Fibroblast of lung (primary cell): ENCODE data around the gene SUGT1. TPM values are rescaled to one million over a fixed set of nuclear protein-coding genes. Genes with fewer than 3 reads are reported as not detected.
"Not testable (repeated sequence)": the region's sequence is repeated elsewhere in the genome, so short reads cannot be mapped to it uniquely, and the experiment has no call there.

Source experiments
- DNase-seq, 2 donors: peaks; one replicate each; pipeline versions ENCODE4 v3.0.0 to v3.0.0-alpha.2; 2010; ENCODE audit warnings: low read depth in 2 of 2
- H2AFZ ChIP-seq: 2 replicates; pipeline ENCODE4 v1.5.1; 2012; ENCODE audit warnings: low read length, control low read depth, inconsistent platforms
- H3K27ac ChIP-seq: 2 replicates; pipeline ENCODE4 v1.5.1; 2011; ENCODE audit warnings: low read length, control low read depth; ENCODE audit not compliant: insufficient read depth
- H3K27me3 ChIP-seq: 2 replicates; pipeline ENCODE4 v1.5.1; 2011; ENCODE audit warnings: mild to moderate bottlenecking, low read length; ENCODE audit not compliant: control insufficient read depth, insufficient read depth
- H3K36me3 ChIP-seq: 2 replicates; pipeline ENCODE4 v1.5.1; 2011; ENCODE audit warnings: low read length; ENCODE audit not compliant: control insufficient read depth, insufficient read depth
- H3K4me1 ChIP-seq: 2 replicates; pipeline ENCODE4 v1.5.1; 2011; ENCODE audit warnings: low read length; ENCODE audit not compliant: control insufficient read depth, insufficient read depth; ENCODE audit errors: extremely low read depth
- H3K4me2 ChIP-seq: 2 replicates; pipeline ENCODE4 v1.5.1; 2011; ENCODE audit warnings: low read length, control low read depth; ENCODE audit not compliant: insufficient read depth; ENCODE audit errors: extremely low read depth
- H3K4me3 ChIP-seq, 4 experiments: fragments of 200-600 bp in 1 of 4; sonication (generic) in 1 of 4; replicated peaks in 1 of 4; 2 replicates each; pipeline ENCODE4 v1.5.1; 2011 to 2016; ENCODE audit warnings: low read length in 4 of 4, low read depth in 3 of 4, mild to moderate bottlenecking in 3 of 4, control low read depth in 2 of 4, inconsistent platforms in 1 of 4, mixed read lengths in 1 of 4; ENCODE audit not compliant: insufficient read depth in 1 of 4; ENCODE audit errors: control extremely low read depth in 1 of 4
- H3K79me2 ChIP-seq: 2 replicates; pipeline ENCODE4 v1.5.1; 2012; ENCODE audit warnings: mild to moderate bottlenecking, low read length, inconsistent platforms; ENCODE audit not compliant: control insufficient read depth, insufficient read depth
- H3K9ac ChIP-seq: 2 replicates; pipeline ENCODE4 v1.5.1; 2011; ENCODE audit warnings: mild to moderate bottlenecking, low read length, control low read depth; ENCODE audit not compliant: insufficient read depth
- H3K9me3 ChIP-seq: 2 replicates; pipeline ENCODE4 v1.5.1; 2012; ENCODE audit warnings: low read depth, low read length; ENCODE audit not compliant: control insufficient read depth, insufficient read depth
- H4K20me1 ChIP-seq: 2 replicates; pipeline ENCODE4 v1.5.1; 2011; ENCODE audit warnings: low read length; ENCODE audit not compliant: control insufficient read depth, insufficient read depth; ENCODE audit errors: extremely low read depth
- EZH2 ChIP-seq: IDR thresholded peaks from 2 replicates; pipeline ENCODE4 v1.5.1; 2012; ENCODE audit warnings: low read length, control low read depth, mild to moderate bottlenecking; ENCODE audit errors: missing control alignments
- polyA plus RNA-seq, 2 donors: library from polyadenylated mRNA; depleted of rRNA in 1 of 2; stranded (reverse) in 1 of 2; unstranded in 1 of 2; fragments of >200 nt; gene quantifications; 2 replicates each; pipeline ENCODE4 v1.2.1, GENCODE V29; 2011 to 2012; ENCODE audit warnings: missing spikeins in 1 of 2
- total RNA-seq: library from RNA; depleted of rRNA; stranded (reverse); fragments of >200 nt; gene quantifications from 2 replicates; pipeline ENCODE4 v1.2.1, GENCODE V29; 2014
- TF ChIP-seq, protein P1 (sequence below), 2 donors: IDR thresholded peaks in 1 of 2; conservative IDR thresholded peaks in 1 of 2; 1 replicate in 1 of 2; 2 replicates in 1 of 2; pipeline ENCODE4 v1.5.1; 2011 to 2012; ENCODE audit warnings: low read length in 2 of 2, control low read depth in 1 of 2, inconsistent platforms in 1 of 2, low read depth in 1 of 2, mild to moderate bottlenecking in 1 of 2

Gene SUGT1
- total and polyA plus RNA-seq, 2 donors (not counting 1 experiment from before 2014, with no cell fraction given), result 45.2 to 59.4 TPM

DNA sequence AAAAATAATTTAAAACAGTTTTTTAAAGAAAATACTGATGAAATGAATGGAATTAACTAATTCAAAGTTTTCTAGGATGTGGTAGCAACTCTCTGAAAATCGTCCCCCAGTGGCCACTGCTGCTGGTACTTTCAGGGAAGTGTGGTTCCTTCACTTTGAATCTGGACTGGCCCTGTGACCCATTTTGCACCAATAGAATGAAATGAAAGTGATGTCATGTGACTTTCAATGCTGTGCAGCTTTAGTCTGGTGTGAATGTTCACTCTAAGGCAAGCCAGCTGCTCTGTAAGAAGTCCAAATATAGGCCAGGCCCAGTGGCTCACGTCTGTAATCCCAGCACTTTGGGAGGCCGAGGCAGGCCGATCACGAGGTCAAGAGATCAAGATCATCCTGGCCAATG lies 36.8 kb upstream of the SUGT1 start:
- no peak overlapping the region for H2AFZ ChIP-seq
- H3K27me3 ChIP-seq, result no peaks in the 10 kb centered on the region
- H4K20me1 ChIP-seq, result no peaks in the 10 kb centered on the region
- H3K36me3 ChIP-seq, result no peaks in the 10 kb centered on the region
- peaks cover 3% of the 10 kb centered on the region for H3K79me2 ChIP-seq
- H3K27ac ChIP-seq, result no peak overlapping the region
- no peak overlapping the region for H3K9ac ChIP-seq
- H3K9me3 ChIP-seq, result no peaks in the 10 kb centered on the region
- H3K4me1 ChIP-seq, result no peaks in the 10 kb centered on the region
- no peak overlapping the region for H3K4me2 ChIP-seq
- DNase-seq, result no peak
- TF ChIP-seq EZH2, result no peak
- TF ChIP-seq, protein P1, sequence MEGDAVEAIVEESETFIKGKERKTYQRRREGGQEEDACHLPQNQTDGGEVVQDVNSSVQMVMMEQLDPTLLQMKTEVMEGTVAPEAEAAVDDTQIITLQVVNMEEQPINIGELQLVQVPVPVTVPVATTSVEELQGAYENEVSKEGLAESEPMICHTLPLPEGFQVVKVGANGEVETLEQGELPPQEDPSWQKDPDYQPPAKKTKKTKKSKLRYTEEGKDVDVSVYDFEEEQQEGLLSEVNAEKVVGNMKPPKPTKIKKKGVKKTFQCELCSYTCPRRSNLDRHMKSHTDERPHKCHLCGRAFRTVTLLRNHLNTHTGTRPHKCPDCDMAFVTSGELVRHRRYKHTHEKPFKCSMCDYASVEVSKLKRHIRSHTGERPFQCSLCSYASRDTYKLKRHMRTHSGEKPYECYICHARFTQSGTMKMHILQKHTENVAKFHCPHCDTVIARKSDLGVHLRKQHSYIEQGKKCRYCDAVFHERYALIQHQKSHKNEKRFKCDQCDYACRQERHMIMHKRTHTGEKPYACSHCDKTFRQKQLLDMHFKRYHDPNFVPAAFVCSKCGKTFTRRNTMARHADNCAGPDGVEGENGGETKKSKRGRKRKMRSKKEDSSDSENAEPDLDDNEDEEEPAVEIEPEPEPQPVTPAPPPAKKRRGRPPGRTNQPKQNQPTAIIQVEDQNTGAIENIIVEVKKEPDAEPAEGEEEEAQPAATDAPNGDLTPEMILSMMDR (conservative IDR thresholded peaks at IDR 0.05 in 1 of 2, IDR thresholded peaks at IDR 0.05 in 1 of 2; ENCODE audit: low read depth in 1 of 2, low read length in 2 of 2), result no peak
- H3K4me3 ChIP-seq, result no peak overlapping the region

DNA sequence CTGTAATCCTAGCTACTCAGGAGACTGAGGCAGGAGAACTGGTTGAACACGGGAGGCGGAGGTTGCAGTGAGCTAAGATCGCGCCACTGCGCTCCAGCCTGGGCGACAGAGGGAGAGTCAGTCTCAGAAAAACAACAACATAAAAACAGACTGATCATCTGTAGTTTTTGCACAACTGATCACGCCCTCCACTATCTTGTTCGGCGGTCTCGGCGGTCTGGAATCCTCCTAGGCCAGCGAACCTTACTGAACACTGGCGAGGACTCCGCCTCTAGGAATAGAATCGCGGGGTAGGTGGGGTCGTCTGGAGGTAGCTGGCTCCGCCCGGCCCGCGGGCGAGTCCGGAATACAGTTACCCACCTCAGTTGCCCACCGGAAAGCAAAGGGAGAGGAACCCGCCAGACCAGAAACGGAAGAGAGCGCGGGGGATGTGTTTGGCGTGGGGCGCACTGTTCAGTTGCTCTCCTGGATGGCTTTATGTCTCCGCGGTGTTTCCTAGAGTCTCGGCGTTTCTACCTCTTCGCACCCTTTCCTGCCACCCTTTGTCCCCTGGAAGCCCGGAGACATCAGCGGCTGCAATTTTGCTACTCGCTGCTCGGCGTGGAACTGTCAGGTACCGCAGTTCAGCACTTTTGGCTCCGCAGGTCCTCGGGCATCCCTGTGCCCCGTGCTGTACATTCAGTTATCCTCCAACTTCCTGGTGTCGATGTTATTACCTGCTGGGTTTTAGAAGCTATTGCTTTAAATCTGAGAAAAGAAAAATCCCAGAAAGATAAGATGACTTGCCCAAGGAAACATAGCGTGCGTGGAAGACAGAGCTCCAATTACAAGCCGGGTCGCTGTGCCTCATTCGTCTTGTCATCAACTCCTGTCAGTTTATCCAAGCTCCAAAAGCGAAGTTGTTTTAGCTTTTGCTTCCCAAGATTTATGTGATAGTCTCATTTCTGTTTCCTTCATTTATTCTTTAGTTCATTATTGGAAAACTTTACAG lies 35.3 kb upstream of the SUGT1 start:
- Histone ChIP-seq H2AFZ (peak overlapping the region; percentile 96), H3K36me3 (no peaks in the 10 kb centered on the region), H3K4me2 (peak overlapping the region; percentile 90), H3K9me3 (no peaks in the 10 kb centered on the region), H3K4me3 (peak overlapping the region; percentile 76 to 95 (median 88)), H3K27me3 (no peaks in the 10 kb centered on the region), H3K27ac (peak overlapping the region; percentile 51), H4K20me1 (no peaks in the 10 kb centered on the region), H3K9ac (peak overlapping the region; percentile 68), H3K79me2 (peaks cover 3% of the 10 kb centered on the region), H3K4me1 (no peaks in the 10 kb centered on the region)
- TF ChIP-seq, protein P1 (conservative IDR thresholded peaks at IDR 0.05 in 1 of 2, IDR thresholded peaks at IDR 0.05 in 1 of 2; ENCODE audit: low read depth in 1 of 2, low read length in 2 of 2), result no peak
- TF ChIP-seq EZH2, result no peak
- DNase-seq, result peak; percentile 84 to 88

DNA sequence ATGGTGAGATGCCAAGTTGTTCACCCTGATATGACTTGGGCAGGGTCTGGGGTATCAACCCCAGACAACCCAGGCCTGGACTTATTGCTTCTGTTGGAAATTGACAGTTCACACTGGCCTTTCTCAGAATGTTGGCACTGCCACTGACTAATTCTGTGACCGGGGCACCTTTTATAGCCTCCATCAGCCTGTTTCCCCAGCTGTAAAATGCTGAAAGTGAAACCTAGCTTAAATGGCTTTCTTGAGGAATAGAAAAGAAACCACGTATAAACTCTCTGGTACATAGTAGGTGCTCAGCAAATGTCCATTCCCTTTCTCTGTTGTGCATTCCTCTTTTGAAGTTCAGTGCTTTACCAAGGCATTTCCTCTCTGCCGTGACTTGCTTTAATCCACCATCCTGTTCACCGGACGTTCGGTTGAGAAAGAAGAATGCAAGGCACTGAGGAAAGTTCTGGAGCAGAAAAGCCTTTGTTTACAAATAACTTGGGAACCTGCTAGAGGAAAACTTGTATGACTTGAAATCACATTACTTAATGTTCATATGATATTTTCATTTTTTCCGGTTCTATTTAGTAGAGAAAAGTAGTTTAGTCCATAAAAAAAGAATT lies 21.4 kb upstream of the SUGT1 start:
- not testable (repeated sequence) for H3K4me2 ChIP-seq, H3K4me3 ChIP-seq, H3K36me3 ChIP-seq, H3K9me3 ChIP-seq, H3K27ac ChIP-seq, H3K27me3 ChIP-seq, H3K79me2 ChIP-seq, H3K9ac ChIP-seq, DNase-seq, H2AFZ ChIP-seq, H3K4me1 ChIP-seq, H4K20me1 ChIP-seq
